ENCODE measurements around the gene PDX1.

The PDX1 gene

DNA sequence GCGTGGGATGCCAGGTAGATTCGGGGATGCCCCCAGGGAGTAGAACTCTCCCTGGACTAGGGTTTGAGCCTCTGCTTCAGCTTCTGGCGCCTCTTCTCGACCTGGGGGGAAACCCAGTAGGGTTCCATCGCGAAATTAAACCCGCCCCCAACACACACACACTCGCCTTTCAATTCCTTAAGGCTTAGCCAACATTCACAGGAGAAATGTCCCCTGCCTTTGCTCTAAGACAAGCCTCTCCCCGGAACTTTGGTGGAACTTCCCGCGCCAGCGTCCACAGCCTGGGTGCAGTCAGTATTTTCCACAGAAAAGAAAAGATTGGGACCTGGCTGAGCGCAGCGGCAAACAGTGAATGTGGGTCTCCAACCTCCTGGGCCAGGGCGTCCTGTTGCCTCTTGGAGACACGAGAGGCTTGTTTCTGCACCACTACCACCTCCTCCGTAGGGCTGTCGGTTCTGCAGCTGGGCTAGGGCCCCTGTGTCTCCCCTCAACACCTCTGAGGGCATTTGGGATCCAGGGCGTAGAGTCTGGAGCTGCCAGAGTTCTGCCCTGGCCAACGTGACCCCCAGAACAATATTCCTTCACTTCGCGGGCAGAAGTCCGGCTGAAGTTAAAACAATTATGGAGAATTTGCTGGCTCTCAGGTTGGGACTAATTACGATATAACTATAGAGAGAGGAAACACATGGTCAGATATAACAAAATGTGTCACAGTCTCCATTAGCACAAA, 3.2 kb downstream of the PDX1 start:
- DNase-seq (ENCODE audit: low read depth) = no peak
- TF ChIP-seq, protein P1, sequence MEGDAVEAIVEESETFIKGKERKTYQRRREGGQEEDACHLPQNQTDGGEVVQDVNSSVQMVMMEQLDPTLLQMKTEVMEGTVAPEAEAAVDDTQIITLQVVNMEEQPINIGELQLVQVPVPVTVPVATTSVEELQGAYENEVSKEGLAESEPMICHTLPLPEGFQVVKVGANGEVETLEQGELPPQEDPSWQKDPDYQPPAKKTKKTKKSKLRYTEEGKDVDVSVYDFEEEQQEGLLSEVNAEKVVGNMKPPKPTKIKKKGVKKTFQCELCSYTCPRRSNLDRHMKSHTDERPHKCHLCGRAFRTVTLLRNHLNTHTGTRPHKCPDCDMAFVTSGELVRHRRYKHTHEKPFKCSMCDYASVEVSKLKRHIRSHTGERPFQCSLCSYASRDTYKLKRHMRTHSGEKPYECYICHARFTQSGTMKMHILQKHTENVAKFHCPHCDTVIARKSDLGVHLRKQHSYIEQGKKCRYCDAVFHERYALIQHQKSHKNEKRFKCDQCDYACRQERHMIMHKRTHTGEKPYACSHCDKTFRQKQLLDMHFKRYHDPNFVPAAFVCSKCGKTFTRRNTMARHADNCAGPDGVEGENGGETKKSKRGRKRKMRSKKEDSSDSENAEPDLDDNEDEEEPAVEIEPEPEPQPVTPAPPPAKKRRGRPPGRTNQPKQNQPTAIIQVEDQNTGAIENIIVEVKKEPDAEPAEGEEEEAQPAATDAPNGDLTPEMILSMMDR (conservative IDR thresholded peaks at IDR 0.05; ENCODE audit: low read depth, low read length) = no peak
- no peak overlapping the region for H3K4me3 ChIP-seq (ENCODE audit: low read length)

DNA sequence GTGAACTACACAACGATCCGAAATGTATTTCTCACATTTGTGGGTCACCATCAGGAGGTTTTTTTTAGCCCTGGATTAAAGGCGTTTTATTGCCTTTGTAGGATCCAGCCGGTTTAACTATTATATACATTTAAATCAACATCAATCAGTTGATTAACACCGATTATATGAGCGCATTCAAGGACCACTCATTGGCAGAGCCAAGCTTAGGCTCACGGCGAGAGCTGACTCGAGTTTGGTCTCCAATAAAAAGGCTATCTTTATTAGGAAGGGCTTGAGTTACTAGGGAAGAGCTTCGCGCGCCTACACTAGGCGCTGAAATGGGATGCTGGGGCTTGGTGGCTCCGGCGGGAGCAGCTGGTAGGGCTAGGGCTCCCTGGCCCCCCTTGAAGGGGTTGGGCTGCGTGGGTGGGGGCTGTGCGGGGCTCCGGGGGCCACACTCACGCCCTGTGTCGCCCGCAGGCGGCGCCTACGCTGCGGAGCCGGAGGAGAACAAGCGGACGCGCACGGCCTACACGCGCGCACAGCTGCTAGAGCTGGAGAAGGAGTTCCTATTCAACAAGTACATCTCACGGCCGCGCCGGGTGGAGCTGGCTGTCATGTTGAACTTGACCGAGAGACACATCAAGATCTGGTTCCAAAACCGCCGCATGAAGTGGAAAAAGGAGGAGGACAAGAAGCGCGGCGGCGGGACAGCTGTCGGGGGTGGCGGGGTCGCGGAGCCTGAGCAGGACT, 4.2 kb downstream of the PDX1 start:
- no peak overlapping the region for H3K4me3 ChIP-seq (ENCODE audit: low read length)
- no peak for DNase-seq (ENCODE audit: low read depth)
- TF ChIP-seq, protein P1 (conservative IDR thresholded peaks at IDR 0.05; ENCODE audit: low read depth, low read length) = no peak

DNA sequence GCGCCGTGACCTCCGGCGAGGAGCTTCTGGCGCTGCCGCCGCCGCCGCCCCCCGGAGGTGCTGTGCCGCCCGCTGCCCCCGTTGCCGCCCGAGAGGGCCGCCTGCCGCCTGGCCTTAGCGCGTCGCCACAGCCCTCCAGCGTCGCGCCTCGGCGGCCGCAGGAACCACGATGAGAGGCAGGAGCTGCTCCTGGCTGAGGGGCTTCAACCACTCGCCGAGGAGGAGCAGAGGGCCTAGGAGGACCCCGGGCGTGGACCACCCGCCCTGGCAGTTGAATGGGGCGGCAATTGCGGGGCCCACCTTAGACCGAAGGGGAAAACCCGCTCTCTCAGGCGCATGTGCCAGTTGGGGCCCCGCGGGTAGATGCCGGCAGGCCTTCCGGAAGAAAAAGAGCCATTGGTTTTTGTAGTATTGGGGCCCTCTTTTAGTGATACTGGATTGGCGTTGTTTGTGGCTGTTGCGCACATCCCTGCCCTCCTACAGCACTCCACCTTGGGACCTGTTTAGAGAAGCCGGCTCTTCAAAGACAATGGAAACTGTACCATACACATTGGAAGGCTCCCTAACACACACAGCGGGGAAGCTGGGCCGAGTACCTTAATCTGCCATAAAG, 4.8 kb downstream of the PDX1 start:
- TF ChIP-seq, protein P1 (conservative IDR thresholded peaks at IDR 0.05; ENCODE audit: low read depth, low read length) = no peak
- H3K4me3 ChIP-seq (ENCODE audit: low read length) = no peak overlapping the region
- no peak for DNase-seq (ENCODE audit: low read depth)

DNA sequence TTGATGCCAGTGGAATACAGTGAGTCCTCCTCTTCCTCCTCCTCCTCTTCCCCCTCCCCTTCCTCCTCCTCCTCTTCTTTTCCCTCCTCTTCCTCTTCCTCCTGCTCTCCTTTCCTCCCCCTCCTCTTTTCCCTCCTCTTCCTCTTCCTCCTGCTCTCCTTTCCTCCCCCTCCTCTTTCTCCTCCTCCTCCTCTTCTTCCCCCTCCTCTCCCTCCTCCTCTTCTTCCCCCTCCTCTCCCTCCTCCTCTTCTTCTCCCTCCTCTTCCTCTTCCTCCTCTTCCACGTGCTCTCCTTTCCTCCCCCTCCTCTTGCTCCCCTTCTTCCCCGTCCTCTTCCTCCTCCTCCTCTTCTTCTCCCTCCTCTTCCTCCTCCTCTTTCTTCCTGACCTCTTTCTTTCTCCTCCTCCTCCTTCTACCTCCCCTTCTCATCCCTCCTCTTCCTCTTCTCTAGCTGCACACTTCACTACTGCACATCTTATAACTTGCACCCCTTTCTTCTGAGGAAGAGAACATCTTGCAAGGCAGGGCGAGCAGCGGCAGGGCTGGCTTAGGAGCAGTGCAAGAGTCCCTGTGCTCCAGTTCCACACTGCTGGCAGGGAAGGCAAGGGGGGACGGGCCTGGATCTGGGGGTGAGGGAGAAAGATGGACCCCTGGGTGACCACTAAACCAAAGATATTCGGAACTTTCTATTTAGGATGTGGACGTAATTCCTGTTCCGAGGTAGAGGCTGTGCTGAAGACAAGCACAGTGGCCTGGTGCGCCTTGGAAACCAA, 5.6 kb downstream of the PDX1 start:
- TF ChIP-seq, protein P1 (conservative IDR thresholded peaks at IDR 0.05; ENCODE audit: low read depth, low read length) = no peak
- DNase-seq (ENCODE audit: low read depth) = no peak
- H3K4me3 ChIP-seq (ENCODE audit: low read length) = no peak overlapping the region

DNA sequence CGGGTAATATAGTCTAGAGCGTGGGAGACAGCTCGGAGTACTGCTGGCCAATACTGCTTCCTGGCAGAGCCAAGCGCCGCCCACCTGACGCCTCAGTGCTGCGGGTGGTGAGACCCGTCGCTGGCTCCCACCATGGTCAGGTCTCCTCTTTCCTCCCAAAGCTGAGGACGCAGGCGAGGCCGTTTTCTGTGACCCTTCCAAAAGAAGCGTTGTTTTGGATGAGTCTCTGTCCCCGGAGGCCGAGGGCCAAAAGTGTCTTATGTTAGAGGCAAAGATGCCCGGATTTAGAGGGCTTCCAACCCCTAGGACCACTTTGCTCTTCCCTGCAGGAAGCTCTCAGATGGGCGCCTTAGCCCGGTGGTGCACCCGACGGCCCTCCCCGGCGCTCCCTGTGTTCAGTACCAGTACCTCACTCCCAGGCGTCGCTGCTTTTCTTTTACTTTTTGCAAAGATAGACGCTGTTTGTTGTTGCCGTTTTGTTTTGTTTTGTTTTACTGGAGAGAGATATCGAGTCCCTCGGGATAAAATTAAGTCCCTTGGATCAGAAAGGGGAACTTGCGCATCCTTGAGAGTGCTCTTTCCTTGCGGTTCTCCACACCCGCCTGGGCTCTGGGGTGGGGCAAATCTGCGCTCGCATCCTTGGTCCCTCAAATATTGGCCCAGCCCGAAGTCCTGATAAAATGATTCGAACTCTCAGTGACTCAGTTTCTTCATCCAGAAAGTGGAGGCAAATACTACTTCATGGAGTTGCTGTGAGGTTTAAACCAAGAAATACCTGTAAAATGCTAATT, 7.0 kb downstream of the PDX1 start:
- no peak overlapping the region for H3K4me3 ChIP-seq (ENCODE audit: low read length)
- DNase-seq (ENCODE audit: low read depth) = no peak
- TF ChIP-seq, protein P1 (conservative IDR thresholded peaks at IDR 0.05; ENCODE audit: low read depth, low read length) = no peak
